ENCODE measurements around the gene CEP250. TPM values are rescaled to one million over a fixed set of nuclear protein-coding genes. Genes with fewer than 3 reads are reported as not detected.
"Not testable (repeated sequence)": the region's sequence is repeated elsewhere in the genome, so short reads cannot be mapped to it uniquely, and the experiment has no call there.

Gene CEP250
- total RNA-seq, 1 donor from 2014 or later, result 17.7 TPM

- ATAC-seq, result no peak
- intact Hi-C loops (cut with micrococcal nuclease), result no loop called here
- DNase-seq, result no peak
These were observed 91.9 kb downstream of the CEP250 start for GRCh38 chr20:35547329-35547728.

GRCh38 chr20:35551503-35551902, 96.1 kb downstream of the CEP250 start:
- intact Hi-C loops (cut with micrococcal nuclease), result no loop called here
- ATAC-seq (no peak), DNase-seq (no peak)

DNA sequence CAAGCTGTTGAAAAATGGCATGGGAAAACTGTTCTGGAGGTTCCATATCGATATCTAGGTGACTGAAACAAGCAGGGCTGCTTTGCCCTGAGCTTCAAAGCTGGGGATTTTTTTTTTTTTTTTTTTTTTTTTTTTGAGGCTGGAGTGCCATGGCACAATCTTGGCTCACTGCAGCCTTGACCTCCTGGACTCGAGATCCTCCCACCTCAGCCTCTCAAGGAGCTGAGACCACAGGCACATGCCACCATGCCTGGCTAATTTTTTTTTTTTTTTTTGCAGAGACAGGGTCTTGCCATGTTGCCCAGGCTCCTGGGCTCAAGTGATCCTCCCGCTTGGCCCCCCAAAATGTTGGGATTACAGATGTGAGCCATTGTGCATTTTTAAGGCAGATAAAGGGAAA, 97.5 kb downstream of the CEP250 start:
- ATAC-seq, result no peak
- no peak for DNase-seq
- intact Hi-C loops (cut with micrococcal nuclease), result no loop called here

DNA sequence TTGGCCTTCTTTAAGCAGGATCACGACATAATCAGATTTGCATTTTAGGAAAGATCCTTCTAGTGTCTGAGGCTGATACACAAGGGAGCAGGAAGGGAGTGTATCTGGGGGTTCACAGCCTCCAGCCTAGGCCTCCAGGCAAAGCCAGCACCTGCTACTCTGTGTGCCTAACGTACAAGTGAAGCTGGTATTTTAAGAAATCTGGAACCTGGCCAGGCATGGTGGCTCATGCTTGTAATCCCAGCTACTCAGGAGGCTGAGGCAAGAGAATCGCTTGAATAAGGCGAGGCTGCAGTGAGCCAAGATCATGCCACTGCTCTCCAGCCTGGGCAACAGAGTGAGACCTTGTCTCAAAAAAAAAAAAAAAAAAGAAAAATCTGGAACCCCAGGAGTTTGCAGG, 100.1 kb downstream of the CEP250 start:
- DNase-seq; intact Hi-C loops (cut with micrococcal nuclease): not testable (repeated sequence)
- ATAC-seq, result peak; percentile 51

- ATAC-seq (no peak), DNase-seq (no peak)
- intact Hi-C loops (cut with micrococcal nuclease), result no loop called here
These were observed 100.7 kb downstream of the CEP250 start for GRCh38 chr20:35555951-35556645.

DNA sequence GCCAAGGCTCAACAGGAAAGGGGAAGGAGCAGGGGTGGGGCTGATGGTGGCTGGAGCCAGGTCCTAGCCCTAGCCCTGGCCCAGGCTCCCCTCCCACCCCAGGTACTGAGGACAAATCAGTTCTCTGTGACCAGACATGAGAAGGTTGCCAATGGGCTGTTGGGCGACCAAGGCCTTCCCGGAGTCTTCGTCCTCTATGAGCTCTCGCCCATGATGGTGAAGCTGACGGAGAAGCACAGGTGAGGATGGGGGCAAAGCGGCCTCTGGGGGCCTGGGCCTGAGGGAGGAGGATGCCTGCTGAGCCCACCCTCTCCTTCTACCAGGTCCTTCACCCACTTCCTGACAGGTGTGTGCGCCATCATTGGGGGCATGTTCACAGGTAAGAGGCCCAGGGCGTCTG, 101.5 kb downstream of the CEP250 start:
- ATAC-seq (no peak), DNase-seq (no peak)
- intact Hi-C loops (cut with micrococcal nuclease), result no loop called here

- DNase-seq (no peak), ATAC-seq (no peak)
- intact Hi-C loops (cut with micrococcal nuclease), result no loop called here
These were observed 103.1 kb downstream of the CEP250 start for GRCh38 chr20:35558451-35558850.

GRCh38 chr20:35559042-35559693, 103.8 kb downstream of the CEP250 start:
- no peak for DNase-seq
- ATAC-seq, result no peak
- intact Hi-C loops (cut with micrococcal nuclease), result no loop called here

DNA sequence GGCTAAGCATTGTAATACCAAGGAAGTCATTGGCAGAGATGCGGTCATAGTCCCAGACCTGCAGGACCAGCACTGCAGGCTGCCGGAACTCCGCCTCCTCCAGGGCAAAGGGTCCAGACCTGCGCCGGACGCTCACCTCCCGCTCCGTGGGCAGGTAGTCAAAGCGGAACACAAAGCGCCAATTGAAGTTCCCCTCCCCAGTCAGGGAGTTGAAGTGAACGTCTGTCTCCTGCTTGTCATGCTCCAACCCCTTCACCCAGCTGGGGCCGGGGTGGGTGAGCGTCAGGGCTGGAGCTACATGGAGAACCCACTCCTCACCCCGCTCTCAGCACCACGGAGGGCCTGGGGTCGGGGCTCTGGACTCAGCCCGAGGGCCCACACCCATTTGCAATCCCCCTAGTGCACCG, 104.7 kb downstream of the CEP250 start:
- intact Hi-C loops (cut with micrococcal nuclease), result no loop called here
- no peak for ATAC-seq
- no peak for DNase-seq

- ATAC-seq, result no peak
- no peak for DNase-seq
- intact Hi-C loops (cut with micrococcal nuclease), result no loop called here
These were observed 105.1 kb downstream of the CEP250 start for GRCh38 chr20:35560541-35560940.

- ATAC-seq (peak; percentile 67), DNase-seq (no peak)
- intact Hi-C loops (cut with micrococcal nuclease), result no loop called here
These were observed 105.9 kb downstream of the CEP250 start for GRCh38 chr20:35561268-35561667.

- intact Hi-C loops (cut with micrococcal nuclease), result no loop called here
- ATAC-seq, result no peak
- no peak for DNase-seq
These were observed 106.3 kb downstream of the CEP250 start for GRCh38 chr20:35561671-35562070.

- no peak for DNase-seq
- no peak for ATAC-seq
- intact Hi-C loops (cut with micrococcal nuclease), result no loop called here
These were observed 107.2 kb downstream of the CEP250 start for GRCh38 chr20:35562541-35563110.

DNA sequence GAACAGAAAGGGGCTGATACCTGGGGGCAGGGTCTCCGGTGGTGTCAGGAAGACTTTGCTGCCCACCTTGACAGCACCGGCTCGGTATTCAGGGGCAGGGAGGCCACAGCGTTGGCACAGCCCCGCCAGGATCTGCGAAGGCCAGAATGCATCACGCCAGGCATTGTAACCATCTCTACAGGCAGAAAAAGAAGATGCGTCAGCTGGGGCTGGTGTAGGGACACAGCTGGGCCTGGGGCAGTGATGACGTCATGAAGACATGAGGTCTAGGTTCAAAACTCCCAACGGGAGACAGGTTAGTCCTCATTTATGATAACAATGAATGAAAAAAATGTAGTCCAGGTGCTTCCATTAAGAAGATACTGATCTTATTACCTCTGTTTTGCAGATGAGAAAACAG, 108.4 kb downstream of the CEP250 start:
- DNase-seq (no peak), ATAC-seq (no peak)
- intact Hi-C loops (cut with micrococcal nuclease), result no loop called here

DNA sequence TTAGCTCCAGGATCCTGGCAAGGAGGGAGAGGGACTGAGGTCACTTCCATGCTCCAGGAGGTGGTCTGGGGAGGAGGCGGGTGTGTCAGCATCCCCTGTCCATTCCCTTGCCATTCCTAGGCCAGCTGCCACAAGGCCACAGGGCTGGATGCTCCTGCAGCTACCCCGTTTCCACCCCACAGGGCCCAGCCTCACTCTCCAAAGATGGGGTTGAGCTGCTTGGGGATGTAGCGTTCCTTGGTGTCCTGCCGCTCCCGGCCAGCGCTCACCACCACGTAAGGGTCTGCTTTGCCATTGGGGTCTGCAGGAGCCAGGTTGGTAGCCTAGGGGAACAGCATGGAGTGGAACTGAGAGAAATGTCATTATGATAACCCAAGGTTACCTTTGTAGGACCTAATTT, 109.5 kb downstream of the CEP250 start:
- DNase-seq, result no peak
- intact Hi-C loops (cut with micrococcal nuclease), result no loop called here
- ATAC-seq, result no peak

- DNase-seq (no peak), ATAC-seq (no peak)
- intact Hi-C loops (cut with micrococcal nuclease), result no loop called here
These were observed 113.2 kb downstream of the CEP250 start for GRCh38 chr20:35568645-35569044.

Small RNAs within 50 kb of the gene (microRNA-seq; reads per million reads assigned to microRNA genes)
- gene MIR1289-1 (ENCODE audit: borderline number of aligned reads), result not detected

Other genes starting within 250 kb of the CEP250 start
- 0.45 TPM for gene MMP24, start 228.9 kb upstream of the CEP250 start, total RNA-seq
- gene MMP24OS, start 177.5 kb upstream of the CEP250 start, total RNA-seq, result 48.4 TPM
- gene EIF6, start 170.8 kb upstream of the CEP250 start, total RNA-seq, result 34.6 TPM
- gene FAM83C, start 163.2 kb upstream of the CEP250 start, total RNA-seq, result not detected
- gene UQCC1, start 43.6 kb upstream of the CEP250 start, total RNA-seq, result 153 TPM
- gene GDF5, start 17.4 kb upstream of the CEP250 start, total RNA-seq, result 0.12 TPM
- not detected for gene C20orf173, start 74.1 kb downstream of the CEP250 start, total RNA-seq
- 92.3 TPM for gene ERGIC3, start 86.5 kb downstream of the CEP250 start, total RNA-seq
- 3.1 TPM for gene SPAG4, start 160.2 kb downstream of the CEP250 start, total RNA-seq
- 46.6 TPM for gene CPNE1, start 209.3 kb downstream of the CEP250 start, total RNA-seq
- 45.7 TPM for gene RBM12, start 209.3 kb downstream of the CEP250 start, total RNA-seq
- 60.4 TPM for gene NFS1, start 243.8 kb downstream of the CEP250 start, total RNA-seq
- gene ROMO1, start 243.8 kb downstream of the CEP250 start, total RNA-seq, result 180 TPM